H1 (cell line): ENCODE results near the gene RIN1. TPM values are rescaled to one million over a fixed set of nuclear protein-coding genes. Genes with fewer than 3 reads are reported as not detected.

ENCODE experiments used
- ASH2L ChIP-seq: fragments of 200-600, 300-600 bp; sonication (generic); IDR thresholded peaks from one replicate; pipeline ENCODE4 v1.7.1; 2017; ENCODE audit warnings: low read length
- ATF2 ChIP-seq: IDR thresholded peaks from 2 replicates; pipeline ENCODE4 v1.6.1; 2012; ENCODE audit warnings: low read length, inconsistent platforms
- CBX8 ChIP-seq: fragments of 300-800, 300-1000 bp; sonication (generic); IDR thresholded peaks from 2 replicates; pipeline ENCODE4 v1.7.1; 2016; ENCODE audit warnings: low read depth, low read length, borderline replicate concordance
- CHD1 ChIP-seq: IDR thresholded peaks from 2 replicates; pipeline ENCODE4 v1.6.1; 2012; ENCODE audit warnings: low read depth, low read length, improper control_type of control experiment
- CHD2 ChIP-seq: IDR thresholded peaks from 2 replicates; pipeline ENCODE4 v1.6.1; 2012; ENCODE audit warnings: low read length, improper control_type of control experiment
- KDM1A ChIP-seq: fragments of 200-600, 300-600 bp; sonication (generic); IDR thresholded peaks from 2 replicates; pipeline ENCODE4 v1.7.1; 2016; ENCODE audit warnings: mild to moderate bottlenecking, low read length, borderline replicate concordance
- KDM4A ChIP-seq: IDR thresholded peaks from one replicate; pipeline ENCODE4 v1.7.1; 2012; ENCODE audit warnings: low read depth, mild to moderate bottlenecking, moderate library complexity, low read length, inconsistent platforms; ENCODE audit not compliant: severe bottlenecking
- KDM5A ChIP-seq: fragments of 200-600 bp; IDR thresholded peaks from 2 replicates; pipeline ENCODE4 v1.7.1; 2012; ENCODE audit warnings: mild to moderate bottlenecking, low read length, inconsistent platforms, mixed read lengths
- MAX ChIP-seq: IDR thresholded peaks from 2 replicates; pipeline ENCODE4 v1.6.1; 2012; ENCODE audit warnings: inconsistent platforms
- PHF8 ChIP-seq: fragments of 200-600 bp; sonication (generic); conservative IDR thresholded peaks from 2 replicates; pipeline ENCODE4 v1.7.1; 2012; ENCODE audit warnings: low read depth, mild to moderate bottlenecking, inconsistent platforms, low read length, moderate library complexity
- POLR2A ChIP-seq, 2 experiments: IDR thresholded peaks; 1 replicate in 1 of 2; 2 replicates in 1 of 2; pipeline ENCODE4 v1.6.1; 2011; ENCODE audit warnings: low read depth in 2 of 2, low read length in 2 of 2, mild to moderate bottlenecking in 2 of 2; ENCODE audit errors: control extremely low read depth in 1 of 2
- POLR2AphosphoS5 ChIP-seq: IDR thresholded peaks from 2 replicates; pipeline ENCODE4 v1.6.1; 2011; ENCODE audit warnings: low read depth, low read length
- SIN3A ChIP-seq, 2 experiments: IDR thresholded peaks in 1 of 2; conservative IDR thresholded peaks in 1 of 2; 2 replicates each; pipeline ENCODE4 v1.6.1; 2011 to 2012; ENCODE audit warnings: low read length in 2 of 2, improper control_type of control experiment in 1 of 2, low read depth in 1 of 2, mild to moderate bottlenecking in 1 of 2
- SIRT6 ChIP-seq: IDR thresholded peaks from one replicate; pipeline ENCODE4 v1.7.1; 2012; ENCODE audit warnings: low read length, inconsistent platforms
- SP1 ChIP-seq: IDR thresholded peaks from 2 replicates; pipeline ENCODE4 v1.6.1; 2011; ENCODE audit warnings: low read depth, low read length
- SP4 ChIP-seq: IDR thresholded peaks from 2 replicates; pipeline ENCODE4 v1.6.1; 2012; ENCODE audit warnings: low read length, inconsistent platforms
- TAF1 ChIP-seq: IDR thresholded peaks from 2 replicates; pipeline ENCODE4 v1.6.1; 2011; ENCODE audit warnings: mild to moderate bottlenecking, low read depth, low read length
- TBP ChIP-seq: IDR thresholded peaks from 2 replicates; pipeline ENCODE4 v1.6.1; 2011; ENCODE audit warnings: low read depth, low read length, improper control_type of control experiment
- polyA plus RNA-seq, 7 experiments: library from polyadenylated mRNA; depleted of rRNA in 3 of 7; stranded (reverse) in 5 of 7; unstranded in 2 of 7; fragments of >200 nt in 5 of 7; fragments of 200-250 nt in 2 of 7; gene quantifications; 1 replicate in 5 of 7; 2 replicates in 1 of 7; 4 replicates in 1 of 7; pipeline versions ENCODE4 v1.2.1 to v1.2.3, GENCODE V29; 2011 to 2013; ENCODE audit warnings: missing spikeins in 2 of 7, mixed read lengths in 2 of 7
- total RNA-seq: library from RNA; stranded (reverse); fragmentation: NEBNext Ultra II Directional; extraction: Animal tissue kit (Norgen Biotek cat#: 25700); gene quantifications from 2 replicates; pipeline ENCODE4 v1.2.1, GENCODE V29; 2021

The RIN1 gene
- total and polyA plus RNA-seq, 2 of the 8 experiments (the other 6 are each of a cell fraction or from before 2014, with no cell fraction given): 2.5 to 5.4 TPM

GRCh38 chr11:66288671-66289547, 47.3 kb downstream of the RIN1 start, which contains the start of gene YIF1A (continued):
- TF ChIP-seq CHD1: no peak
- TF ChIP-seq SIRT6: no peak
- TF ChIP-seq POLR2AphosphoS5: peak; percentile 73; the same call in 1 of the 2 replicates
- TF ChIP-seq CBX8: no peak
- no peak for TF ChIP-seq SIN3A (conservative IDR thresholded peaks at IDR 0.05 in 1 of 2, IDR thresholded peaks at IDR 0.05 in 1 of 2; ENCODE audit: low read depth in 1 of 2, low read length in 2 of 2)
- TF ChIP-seq SP1: peak; percentile 94
- TF ChIP-seq ATF2: peak; percentile 88; the same call in 1 of the 2 replicates
- peak; percentile 67 for TF ChIP-seq ASH2L
- TF ChIP-seq SP4: no peak
- peak in 1 of 2 experiments; percentile 72; a peak in 2 of 3 replicates for TF ChIP-seq POLR2A (IDR thresholded peaks at IDR 0.05; ENCODE audit: control extremely low read depth in 1 of 2, low read depth in 2 of 2, low read length in 2 of 2)
- no peak for TF ChIP-seq KDM1A
- TF ChIP-seq KDM4A: peak; percentile 29
- peak; percentile 26; the same call in 1 of the 2 replicates for TF ChIP-seq TBP
- TF ChIP-seq MAX: peak; percentile 68
- peak; percentile 67; the same call in 1 of the 2 replicates for TF ChIP-seq TAF1
- TF ChIP-seq PHF8: peak; percentile 90
- TF ChIP-seq KDM5A: no peak
- peak; percentile 87 for TF ChIP-seq CHD2
